ENCODE data around the gene NANOS2.
A peak's percentile ranks its signal among the peaks of the same experiment; 100 is the strongest.

The NANOS2 gene

GRCh38 chr19:45882652-45883585, 31.7 kb downstream of the NANOS2 start:
- peak; percentile 39 for ATAC-seq
- TF ChIP-seq ARNTL (CRISPR knock-in tag; IDR thresholded peaks at IDR 0.05; ENCODE audit: borderline replicate concordance, low read depth) = peak; percentile 64; the same call in 1 of the 2 replicates
- TF ChIP-seq CSRNP3 (CRISPR knock-in tag; IDR thresholded peaks at IDR 0.05) = no peak
- TF ChIP-seq ZFP3 (CRISPR knock-in tag; IDR thresholded peaks at IDR 0.05) = 0 out of 2 replicates have a peak, but pooled peaks have one; percentile 30
- peak; percentile 41; the same call in 1 of the 2 replicates for TF ChIP-seq SNAI2 (CRISPR knock-in tag; IDR thresholded peaks at IDR 0.05)

- ATAC-seq = no peak
- TF ChIP-seq TOX (CRISPR knock-in tag; IDR thresholded peaks at IDR 0.05; ENCODE audit: borderline replicate concordance) (no peak), ARNTL (CRISPR knock-in tag; IDR thresholded peaks at IDR 0.05; ENCODE audit: borderline replicate concordance, low read depth) (no peak), GLIS3 (CRISPR knock-in tag; IDR thresholded peaks at IDR 0.05) (no peak), ZFP30 (CRISPR knock-in tag; IDR thresholded peaks at IDR 0.05) (no peak), ZNF70 (CRISPR knock-in tag; IDR thresholded peaks at IDR 0.05) (no peak), ESRRG (CRISPR knock-in tag; IDR thresholded peaks at IDR 0.05) (no peak), POU6F1 (CRISPR knock-in tag; IDR thresholded peaks at IDR 0.05; ENCODE audit: borderline replicate concordance, low read depth) (no peak), BACH2 (CRISPR knock-in tag; IDR thresholded peaks at IDR 0.05; ENCODE audit: borderline replicate concordance) (no peak), CREB5 (CRISPR knock-in tag; IDR thresholded peaks at IDR 0.05; ENCODE audit: low read depth) (no peak), ZFP3 (CRISPR knock-in tag; IDR thresholded peaks at IDR 0.05) (no peak), ISL1 (CRISPR knock-in tag; IDR thresholded peaks at IDR 0.05) (no peak), TCF4 (CRISPR knock-in tag; IDR thresholded peaks at IDR 0.05; ENCODE audit: borderline replicate concordance) (no peak), ZC3H10 (CRISPR knock-in tag; IDR thresholded peaks at IDR 0.05) (no peak), SNAI2 (CRISPR knock-in tag; IDR thresholded peaks at IDR 0.05) (no peak), TSHZ2 (CRISPR knock-in tag; IDR thresholded peaks at IDR 0.05) (no peak)
Observed at GRCh38 chr19:45881909-45882528, 32.6 kb downstream of the NANOS2 start.

- ATAC-seq = no peak
- no peak for TF ChIP-seq PATZ1 (CRISPR knock-in tag; IDR thresholded peaks at IDR 0.05; ENCODE audit: borderline replicate concordance)
- TF ChIP-seq TOX (CRISPR knock-in tag; IDR thresholded peaks at IDR 0.05; ENCODE audit: borderline replicate concordance) = no peak
- no peak for TF ChIP-seq PPARA (CRISPR knock-in tag; IDR thresholded peaks at IDR 0.05; ENCODE audit: borderline replicate concordance)
- no peak for TF ChIP-seq ZNF8 (CRISPR knock-in tag; IDR thresholded peaks at IDR 0.05)
- no peak for TF ChIP-seq ISL1 (CRISPR knock-in tag; IDR thresholded peaks at IDR 0.05)
Observed at GRCh38 chr19:45881082-45881908, 33.3 kb downstream of the NANOS2 start.

All from SK-N-SH treated with all-trans-retinoic acid at 6 μM for 48 hours (cell line).